ENCODE measurements around the gene ARHGAP10.

ARHGAP10 gene

GRCh38 chr4:147831551-147832171 lies 99.8 kb downstream of the ARHGAP10 start:
- Histone ChIP-seq H3K36me3 (replicated peaks in 1 of 2; ENCODE audit: control insufficient read depth in 2 of 2, insufficient read depth in 2 of 2, low read length in 2 of 2) (no peaks in the 10 kb centered on the region), H3K4me2 (ENCODE audit: insufficient read depth, low read length, poor library complexity, severe bottlenecking) (no peak overlapping the region), H3K79me1 (ENCODE audit: low read depth, low read length) (no peaks in the 10 kb centered on the region), H3K9me3 (replicated peaks in 1 of 2; ENCODE audit: control insufficient read depth in 2 of 2, insufficient read depth in 1 of 2, low read depth in 1 of 2, low read length in 2 of 2) (no peaks in the 10 kb centered on the region), H3K9ac (ENCODE audit: low read depth, low read length, poor library complexity) (no peak overlapping the region), H3K4me3 (ENCODE audit: low read length in 2 of 2) (no peak overlapping the region), H3K23ac (ENCODE audit: low read depth, low read length, poor library complexity) (no peak overlapping the region), H2BK120ac (ENCODE audit: low read depth, low read length) (no peak overlapping the region), H3K4me1 (ENCODE audit: control insufficient read depth in 2 of 2, insufficient read depth in 1 of 2, low read depth in 1 of 2, low read length in 2 of 2) (peaks cover 0 to 9% of the 10 kb centered on the region in 2 donors), H4K8ac (ENCODE audit: low read depth, low read length) (no peak overlapping the region), H4K91ac (ENCODE audit: low read depth, low read length, poor library complexity) (no peak overlapping the region), H2AK5ac (ENCODE audit: low read depth, low read length) (no peak overlapping the region), H3K18ac (ENCODE audit: low read length) (no peak overlapping the region), H2BK12ac (ENCODE audit: low read length) (no peak overlapping the region), H2BK15ac (ENCODE audit: low read length) (no peak overlapping the region), H3K27me3 (ENCODE audit: control insufficient read depth in 3 of 3, insufficient read depth in 3 of 3, low read depth in 1 of 3, low read length in 3 of 3) (no peaks in the 10 kb centered on the region), H3K27ac (replicated peaks; ENCODE audit: low read length) (no peak overlapping the region), H3K4ac (ENCODE audit: low read length) (no peak overlapping the region), H3K14ac (ENCODE audit: low read length) (no peak overlapping the region), H2BK5ac (ENCODE audit: low read length) (no peak overlapping the region), H2AFZ (ENCODE audit: low read length) (no peak overlapping the region)
- no peak for DNase-seq (ENCODE audit: low spot score)
- WGBS, 2 donors (ENCODE audit: extremely low coverage in 2 of 2, insufficient read length in 2 of 2, insufficient replicate concordance in 1 of 2): no CpG with 5 or more reads among the region's 5 CpGs

GRCh38 chr4:147833254-147833653 lies 101.4 kb downstream of the ARHGAP10 start:
- Histone ChIP-seq H2BK12ac (ENCODE audit: low read length) (no peak overlapping the region), H3K79me1 (ENCODE audit: low read depth, low read length) (no peaks in the 10 kb centered on the region), H3K27me3 (ENCODE audit: control insufficient read depth in 3 of 3, insufficient read depth in 3 of 3, low read depth in 1 of 3, low read length in 3 of 3) (no peaks in the 10 kb centered on the region), H3K4ac (ENCODE audit: low read length) (no peak overlapping the region), H4K8ac (ENCODE audit: low read depth, low read length) (no peak overlapping the region), H3K23ac (ENCODE audit: low read depth, low read length, poor library complexity) (no peak overlapping the region), H2BK5ac (ENCODE audit: low read length) (no peak overlapping the region), H3K9me3 (replicated peaks in 1 of 2; ENCODE audit: control insufficient read depth in 2 of 2, insufficient read depth in 1 of 2, low read depth in 1 of 2, low read length in 2 of 2) (no peaks in the 10 kb centered on the region), H4K91ac (ENCODE audit: low read depth, low read length, poor library complexity) (no peak overlapping the region), H3K4me1 (ENCODE audit: control insufficient read depth in 2 of 2, insufficient read depth in 1 of 2, low read depth in 1 of 2, low read length in 2 of 2) (peaks cover 0 to 9% of the 10 kb centered on the region in 2 donors), H3K4me2 (ENCODE audit: insufficient read depth, low read length, poor library complexity, severe bottlenecking) (no peak overlapping the region), H3K9ac (ENCODE audit: low read depth, low read length, poor library complexity) (no peak overlapping the region), H3K27ac (replicated peaks; ENCODE audit: low read length) (no peak overlapping the region), H2AK5ac (ENCODE audit: low read depth, low read length) (no peak overlapping the region), H3K14ac (ENCODE audit: low read length) (no peak overlapping the region), H2BK120ac (ENCODE audit: low read depth, low read length) (no peak overlapping the region), H2BK15ac (ENCODE audit: low read length) (no peak overlapping the region), H2AFZ (ENCODE audit: low read length) (no peak overlapping the region), H3K18ac (ENCODE audit: low read length) (no peak overlapping the region), H3K36me3 (replicated peaks in 1 of 2; ENCODE audit: control insufficient read depth in 2 of 2, insufficient read depth in 2 of 2, low read length in 2 of 2) (no peaks in the 10 kb centered on the region), H3K4me3 (ENCODE audit: low read length in 2 of 2) (no peak overlapping the region)
- WGBS, 2 donors (ENCODE audit: extremely low coverage in 2 of 2, insufficient read length in 2 of 2, insufficient replicate concordance in 1 of 2): no CpG with 5 or more reads among the region's 2 CpGs
- no peak for DNase-seq (ENCODE audit: low spot score)

- Histone ChIP-seq H3K4me1 (ENCODE audit: control insufficient read depth in 2 of 2, insufficient read depth in 1 of 2, low read depth in 1 of 2, low read length in 2 of 2) (peaks cover 0 to 8% of the 10 kb centered on the region in 2 donors), H2AFZ (ENCODE audit: low read length) (no peak overlapping the region), H3K4me2 (ENCODE audit: insufficient read depth, low read length, poor library complexity, severe bottlenecking) (no peak overlapping the region), H4K91ac (ENCODE audit: low read depth, low read length, poor library complexity) (no peak overlapping the region), H3K9me3 (replicated peaks in 1 of 2; ENCODE audit: control insufficient read depth in 2 of 2, insufficient read depth in 1 of 2, low read depth in 1 of 2, low read length in 2 of 2) (no peaks in the 10 kb centered on the region), H3K4ac (ENCODE audit: low read length) (no peak overlapping the region), H3K27me3 (ENCODE audit: control insufficient read depth in 3 of 3, insufficient read depth in 3 of 3, low read depth in 1 of 3, low read length in 3 of 3) (no peaks in the 10 kb centered on the region), H3K23ac (ENCODE audit: low read depth, low read length, poor library complexity) (no peak overlapping the region), H3K4me3 (ENCODE audit: low read length in 2 of 2) (no peak overlapping the region), H2BK5ac (ENCODE audit: low read length) (no peak overlapping the region), H3K18ac (ENCODE audit: low read length) (no peak overlapping the region), H3K14ac (ENCODE audit: low read length) (no peak overlapping the region), H2BK120ac (ENCODE audit: low read depth, low read length) (no peak overlapping the region), H3K27ac (replicated peaks; ENCODE audit: low read length) (no peak overlapping the region), H2AK5ac (ENCODE audit: low read depth, low read length) (no peak overlapping the region), H3K9ac (ENCODE audit: low read depth, low read length, poor library complexity) (no peak overlapping the region), H4K8ac (ENCODE audit: low read depth, low read length) (no peak overlapping the region), H3K79me1 (ENCODE audit: low read depth, low read length) (no peaks in the 10 kb centered on the region), H3K36me3 (replicated peaks in 1 of 2; ENCODE audit: control insufficient read depth in 2 of 2, insufficient read depth in 2 of 2, low read length in 2 of 2) (no peaks in the 10 kb centered on the region), H2BK12ac (ENCODE audit: low read length) (no peak overlapping the region), H2BK15ac (ENCODE audit: low read length) (no peak overlapping the region)
- no peak for DNase-seq (ENCODE audit: low spot score)
- WGBS, 2 donors (ENCODE audit: extremely low coverage in 2 of 2, insufficient read length in 2 of 2, insufficient replicate concordance in 1 of 2): 100% methylated on average over 1 of the region's 2 CpGs; no CpG with 5 or more reads in 1 of the 2 donors
Measured at GRCh38 chr4:147833741-147834140, 101.9 kb downstream of the ARHGAP10 start.

GRCh38 chr4:147834480-147834879 lies 102.6 kb downstream of the ARHGAP10 start:
- no peaks in the 10 kb centered on the region for H3K36me3 ChIP-seq (replicated peaks in 1 of 2; ENCODE audit: control insufficient read depth in 2 of 2, insufficient read depth in 2 of 2, low read length in 2 of 2)
- no peak overlapping the region for H3K27ac ChIP-seq (replicated peaks; ENCODE audit: low read length)
- no peak overlapping the region for H3K9ac ChIP-seq (ENCODE audit: low read depth, low read length, poor library complexity)
- no peak overlapping the region for H3K4me2 ChIP-seq (ENCODE audit: insufficient read depth, low read length, poor library complexity, severe bottlenecking)
- H3K14ac ChIP-seq (ENCODE audit: low read length): no peak overlapping the region
- H2BK5ac ChIP-seq (ENCODE audit: low read length): no peak overlapping the region
- no peak overlapping the region for H2BK12ac ChIP-seq (ENCODE audit: low read length)
- DNase-seq (ENCODE audit: low spot score): no peak
- H3K4me1 ChIP-seq (ENCODE audit: control insufficient read depth in 2 of 2, insufficient read depth in 1 of 2, low read depth in 1 of 2, low read length in 2 of 2): peaks cover 0 to 7% of the 10 kb centered on the region in 2 donors
- H3K27me3 ChIP-seq (ENCODE audit: control insufficient read depth in 3 of 3, insufficient read depth in 3 of 3, low read depth in 1 of 3, low read length in 3 of 3): no peaks in the 10 kb centered on the region
- H4K8ac ChIP-seq (ENCODE audit: low read depth, low read length): no peak overlapping the region
- no peaks in the 10 kb centered on the region for H3K9me3 ChIP-seq (replicated peaks in 1 of 2; ENCODE audit: control insufficient read depth in 2 of 2, insufficient read depth in 1 of 2, low read depth in 1 of 2, low read length in 2 of 2)
- no peak overlapping the region for H3K23ac ChIP-seq (ENCODE audit: low read depth, low read length, poor library complexity)
- H3K18ac ChIP-seq (ENCODE audit: low read length): no peak overlapping the region
- H3K79me1 ChIP-seq (ENCODE audit: low read depth, low read length): no peaks in the 10 kb centered on the region
- no peak overlapping the region for H2BK15ac ChIP-seq (ENCODE audit: low read length)
- no peak overlapping the region for H2BK120ac ChIP-seq (ENCODE audit: low read depth, low read length)
- no peak overlapping the region for H2AK5ac ChIP-seq (ENCODE audit: low read depth, low read length)
- no peak overlapping the region for H2AFZ ChIP-seq (ENCODE audit: low read length)
- H3K4me3 ChIP-seq (ENCODE audit: low read length in 2 of 2): no peak overlapping the region
- no peak overlapping the region for H4K91ac ChIP-seq (ENCODE audit: low read depth, low read length, poor library complexity)
- no peak overlapping the region for H3K4ac ChIP-seq (ENCODE audit: low read length)
- WGBS, 2 donors (ENCODE audit: extremely low coverage in 2 of 2, insufficient read length in 2 of 2, insufficient replicate concordance in 1 of 2): 100% methylated on average over 1 of the region's 3 CpGs; no CpG with 5 or more reads in 1 of the 2 donors
